ENCODE results near the gene TERB1.

Gene TERB1

DNA sequence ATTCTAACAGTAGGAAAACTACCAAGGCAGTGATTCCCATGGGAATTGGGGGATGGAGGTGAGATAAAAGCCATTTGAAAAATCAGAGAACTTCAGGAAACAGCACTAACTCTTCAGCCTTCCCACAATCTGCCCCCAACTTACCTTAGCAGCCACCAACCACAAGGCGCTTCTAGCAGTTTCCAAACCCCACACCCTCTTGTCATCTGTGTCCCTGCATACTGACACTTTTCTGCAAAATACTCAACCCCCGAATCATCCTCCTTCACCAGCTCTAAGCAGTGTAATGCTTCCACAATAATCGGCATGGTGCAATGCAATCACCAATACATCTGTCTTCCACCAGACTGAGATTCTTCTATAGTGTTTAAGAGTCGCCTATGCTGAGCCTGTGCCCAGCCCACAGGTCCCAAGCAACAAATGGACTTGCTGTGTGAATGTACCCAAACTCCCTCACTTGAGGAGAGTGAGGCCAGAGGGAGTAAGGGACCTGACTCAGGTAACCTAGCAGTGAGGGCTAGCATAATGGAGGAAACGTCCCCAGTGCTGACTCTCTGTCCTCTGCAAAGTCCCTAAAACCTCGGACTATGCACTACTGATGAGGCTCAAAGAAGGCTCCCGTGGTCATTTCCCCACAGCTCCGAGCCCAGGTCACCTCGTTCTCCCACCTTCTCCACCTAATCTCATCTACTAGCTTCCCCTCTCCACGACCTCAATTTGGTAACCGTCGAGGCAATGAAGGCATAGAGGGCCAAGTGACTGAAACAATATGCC lies 50.9 kb downstream of the TERB1 start:
- H3K9ac ChIP-seq (ENCODE audit: low read depth, low read length) = peak overlapping the region; percentile 87
- H3K9me3 ChIP-seq (ENCODE audit: control insufficient read depth, insufficient read depth, low read length) = no peaks in the 10 kb centered on the region
- H3K4me1 ChIP-seq (ENCODE audit: insufficient read depth, low read length) = no peaks in the 10 kb centered on the region; the same call in 1 of the 2 replicates
- H3K36me3 ChIP-seq (ENCODE audit: insufficient read depth, low read length) = peaks cover 14% of the 10 kb centered on the region

DNA sequence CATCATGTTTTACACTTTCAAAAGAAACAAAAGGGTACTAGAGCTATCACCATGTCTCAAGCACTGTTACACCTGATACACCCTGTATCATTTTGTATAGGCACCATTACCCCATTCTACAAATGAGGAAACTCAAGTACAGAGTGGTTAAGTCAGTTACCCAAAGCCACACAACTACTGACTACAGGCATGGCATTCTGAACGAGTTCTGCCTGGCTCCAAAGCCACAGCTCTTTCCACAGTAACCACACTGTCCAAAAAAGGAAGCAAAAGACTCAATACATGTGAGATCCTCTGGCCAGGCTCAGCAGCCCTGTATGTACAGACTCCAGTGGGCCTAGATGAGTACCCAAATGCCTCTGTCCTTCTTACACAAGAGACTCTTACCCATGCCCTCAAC lies 54.7 kb downstream of the TERB1 start:
- H3K9me3 ChIP-seq (ENCODE audit: control insufficient read depth, insufficient read depth, low read length) = no peaks in the 10 kb centered on the region
- H3K36me3 ChIP-seq (ENCODE audit: insufficient read depth, low read length) = peaks cover 26% of the 10 kb centered on the region
- peaks cover 8% of the 10 kb centered on the region; the same call in 1 of the 2 replicates for H3K4me1 ChIP-seq (ENCODE audit: insufficient read depth, low read length)
- H3K9ac ChIP-seq (ENCODE audit: low read depth, low read length) = no peak overlapping the region

DNA sequence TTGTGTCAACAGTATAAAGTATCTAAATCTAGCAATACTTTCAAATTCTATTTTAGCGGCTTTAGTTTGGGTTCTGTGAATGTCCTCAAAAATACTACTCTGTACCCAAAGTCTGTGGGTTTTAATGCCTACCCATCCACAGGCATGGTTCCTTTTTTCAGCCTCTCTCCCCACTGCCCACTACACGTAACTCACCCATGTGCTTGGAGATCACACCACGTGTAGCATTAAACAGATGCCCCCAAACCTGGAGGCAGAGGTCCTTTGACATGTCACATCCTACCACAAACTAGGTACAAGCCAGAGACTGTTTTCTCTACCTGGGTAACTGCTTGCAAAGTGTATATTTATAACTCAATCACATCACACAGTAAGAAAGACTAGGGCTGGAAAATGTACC lies 55.3 kb downstream of the TERB1 start:
- H3K9ac ChIP-seq (ENCODE audit: low read depth, low read length) = no peak overlapping the region

DNA sequence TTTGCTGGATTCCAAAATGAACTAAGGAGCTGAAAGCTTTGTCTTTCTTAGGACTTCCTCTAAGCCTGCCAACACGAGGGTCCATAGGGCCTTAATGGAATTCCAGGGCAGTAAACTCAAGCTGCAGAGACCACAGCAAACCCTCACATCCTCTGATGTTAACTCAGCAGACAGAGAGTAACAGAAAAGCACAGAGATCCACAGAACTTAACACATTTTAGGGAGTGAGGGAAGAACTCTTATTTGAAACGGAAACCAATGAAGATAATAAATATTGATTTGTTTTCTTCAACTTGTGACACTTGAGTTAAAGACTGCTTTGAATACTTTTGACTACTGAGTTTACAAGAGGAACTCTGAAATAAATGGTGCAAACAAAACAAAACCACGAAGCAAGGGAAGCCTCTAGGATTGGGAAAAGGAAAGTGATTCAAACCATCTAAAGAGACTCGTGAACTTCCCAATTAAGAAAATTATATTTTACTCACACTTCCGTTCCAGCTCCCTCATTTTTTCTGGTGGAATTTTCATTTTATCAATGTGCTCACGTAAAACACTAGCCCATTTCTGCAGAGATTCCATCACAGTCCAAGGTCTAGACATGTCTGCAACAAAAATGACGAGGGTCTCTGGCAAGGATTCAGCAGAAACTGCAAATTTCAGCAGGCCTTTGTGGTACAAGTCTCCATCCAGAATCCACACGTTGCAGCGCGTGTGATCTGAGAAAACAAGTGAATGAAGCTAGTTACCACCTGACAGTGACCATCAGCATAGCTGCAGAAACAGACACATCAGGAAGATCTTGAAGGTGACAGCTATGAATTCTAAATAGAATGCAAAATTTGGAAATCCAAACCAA lies 59.2 kb downstream of the TERB1 start:
- peaks cover 23% of the 10 kb centered on the region for H3K36me3 ChIP-seq (ENCODE audit: insufficient read depth, low read length)

More for the DNA sequence above, 55.3 kb downstream of the TERB1 start:
- peaks cover 15% of the 10 kb centered on the region; the same call in 1 of the 2 replicates for H3K4me1 ChIP-seq (ENCODE audit: insufficient read depth, low read length)
- peaks cover 26% of the 10 kb centered on the region for H3K36me3 ChIP-seq (ENCODE audit: insufficient read depth, low read length)
- no peaks in the 10 kb centered on the region for H3K9me3 ChIP-seq (ENCODE audit: control insufficient read depth, insufficient read depth, low read length)

DNA sequence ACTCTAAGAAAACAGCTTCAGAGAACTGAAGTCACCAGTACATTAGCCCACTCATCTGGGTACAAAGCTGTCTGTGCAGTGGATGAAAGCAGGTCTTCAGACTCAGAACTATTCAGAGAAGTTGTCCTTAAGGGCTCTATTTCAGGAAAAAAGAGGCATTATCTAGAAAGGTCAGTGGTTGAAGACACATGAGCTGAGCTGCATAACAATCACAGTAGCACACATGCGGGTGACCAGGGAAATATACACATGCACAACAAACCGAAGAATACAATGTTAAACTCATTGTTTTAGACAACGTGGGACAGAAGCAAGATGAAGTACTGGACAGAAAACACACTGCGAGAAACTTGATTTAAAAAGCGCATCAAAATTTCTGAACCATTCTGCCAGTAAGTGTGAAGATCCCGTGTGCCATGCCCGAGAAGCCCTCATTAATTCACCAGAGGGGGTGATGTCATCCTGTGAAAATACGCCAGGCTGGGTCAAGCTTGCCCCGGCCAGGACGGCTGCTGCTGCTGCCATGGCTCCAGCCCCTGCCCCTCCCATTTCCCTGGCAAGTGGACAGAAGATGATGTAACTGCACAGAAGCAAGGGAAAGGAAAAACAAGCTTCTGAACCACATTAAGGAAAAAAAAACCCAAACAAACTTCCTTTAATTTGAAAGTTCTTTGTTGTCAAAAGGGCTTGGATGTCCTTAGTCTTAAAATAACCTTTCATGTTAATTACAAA lies 60.0 kb downstream of the TERB1 start:
- Histone ChIP-seq H3K9ac (ENCODE audit: low read depth, low read length) (no peak overlapping the region), H3K4me1 (ENCODE audit: insufficient read depth, low read length) (peaks cover 28% of the 10 kb centered on the region), H3K36me3 (ENCODE audit: insufficient read depth, low read length) (peaks cover 27% of the 10 kb centered on the region), H3K9me3 (ENCODE audit: control insufficient read depth, insufficient read depth, low read length) (no peaks in the 10 kb centered on the region)

More for the DNA sequence above, 59.2 kb downstream of the TERB1 start:
- no peak overlapping the region for H3K9ac ChIP-seq (ENCODE audit: low read depth, low read length)
- H3K4me1 ChIP-seq (ENCODE audit: insufficient read depth, low read length) = peaks cover 28% of the 10 kb centered on the region
- no peaks in the 10 kb centered on the region for H3K9me3 ChIP-seq (ENCODE audit: control insufficient read depth, insufficient read depth, low read length)

DNA sequence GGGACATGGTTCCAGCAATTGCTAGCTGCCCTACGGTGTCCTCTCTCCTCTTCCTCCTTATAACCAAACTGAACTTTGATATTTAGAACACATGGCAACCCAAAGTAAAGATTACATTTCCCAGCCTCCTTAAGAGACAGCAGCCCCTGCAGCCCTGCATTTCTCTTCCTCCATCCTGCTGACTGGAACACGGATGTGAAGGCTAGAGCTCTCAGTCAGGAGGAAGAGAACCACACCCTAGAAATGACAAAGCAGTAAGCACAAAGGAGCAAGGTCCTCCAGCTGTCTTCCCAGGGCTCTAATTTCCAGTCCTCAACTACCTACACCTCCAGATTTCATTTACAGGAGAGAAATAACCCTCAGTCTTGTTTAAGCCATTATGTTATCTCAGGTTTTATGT lies 60.9 kb downstream of the TERB1 start:
- Histone ChIP-seq H3K4me1 (ENCODE audit: insufficient read depth, low read length) (peaks cover 28% of the 10 kb centered on the region), H3K36me3 (ENCODE audit: insufficient read depth, low read length) (peaks cover 35% of the 10 kb centered on the region)

DNA sequence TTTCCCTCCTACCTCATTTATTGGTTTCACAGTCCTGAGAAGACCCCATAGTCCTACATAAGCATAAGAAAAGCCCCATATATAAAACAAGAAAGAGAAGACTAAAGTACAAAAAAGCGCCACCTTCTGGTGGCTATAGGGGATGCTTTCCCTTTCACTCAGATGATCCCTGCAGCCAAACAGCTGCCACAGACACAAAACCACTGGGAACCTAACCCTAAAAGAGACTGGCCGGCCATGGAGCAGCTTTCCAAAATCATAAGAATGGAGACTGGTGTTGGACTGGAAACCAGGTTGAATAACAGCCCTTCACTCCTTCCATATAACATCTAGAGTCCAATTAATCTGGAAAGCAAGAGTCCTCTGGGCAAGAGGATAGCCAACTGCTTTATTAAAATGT lies 61.4 kb downstream of the TERB1 start:
- Histone ChIP-seq H3K4me1 (ENCODE audit: insufficient read depth, low read length) (peaks cover 28% of the 10 kb centered on the region), H3K9me3 (ENCODE audit: control insufficient read depth, insufficient read depth, low read length) (no peaks in the 10 kb centered on the region), H3K36me3 (ENCODE audit: insufficient read depth, low read length) (peaks cover 38% of the 10 kb centered on the region), H3K9ac (ENCODE audit: low read depth, low read length) (no peak overlapping the region)

More for the DNA sequence above, 60.9 kb downstream of the TERB1 start:
- no peaks in the 10 kb centered on the region for H3K9me3 ChIP-seq (ENCODE audit: control insufficient read depth, insufficient read depth, low read length)
- H3K9ac ChIP-seq (ENCODE audit: low read depth, low read length) = no peak overlapping the region

DNA sequence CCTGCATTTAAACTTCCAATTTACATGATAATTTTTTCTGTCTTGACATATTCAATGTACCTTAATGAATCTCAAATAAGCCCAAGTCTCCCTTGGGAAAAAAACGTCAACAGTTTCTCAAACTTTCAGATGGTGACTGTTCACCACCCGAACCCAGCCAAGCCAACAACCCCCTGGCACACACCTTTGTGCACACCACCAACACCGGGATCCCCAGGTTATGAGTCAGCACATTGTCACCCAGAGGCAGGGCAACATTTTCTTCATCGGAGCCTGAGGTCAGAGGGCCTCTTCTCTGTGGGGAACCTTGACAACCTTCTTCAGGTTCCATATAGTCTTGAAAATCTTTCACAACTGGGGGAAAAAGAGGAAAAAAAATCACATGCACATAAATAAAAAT lies 65.5 kb downstream of the TERB1 start:
- Histone ChIP-seq H3K4me1 (ENCODE audit: insufficient read depth, low read length) (peaks cover 12% of the 10 kb centered on the region), H3K9me3 (ENCODE audit: control insufficient read depth, insufficient read depth, low read length) (no peaks in the 10 kb centered on the region), H3K9ac (ENCODE audit: low read depth, low read length) (no peak overlapping the region), H3K36me3 (ENCODE audit: insufficient read depth, low read length) (peaks cover 42% of the 10 kb centered on the region)

DNA sequence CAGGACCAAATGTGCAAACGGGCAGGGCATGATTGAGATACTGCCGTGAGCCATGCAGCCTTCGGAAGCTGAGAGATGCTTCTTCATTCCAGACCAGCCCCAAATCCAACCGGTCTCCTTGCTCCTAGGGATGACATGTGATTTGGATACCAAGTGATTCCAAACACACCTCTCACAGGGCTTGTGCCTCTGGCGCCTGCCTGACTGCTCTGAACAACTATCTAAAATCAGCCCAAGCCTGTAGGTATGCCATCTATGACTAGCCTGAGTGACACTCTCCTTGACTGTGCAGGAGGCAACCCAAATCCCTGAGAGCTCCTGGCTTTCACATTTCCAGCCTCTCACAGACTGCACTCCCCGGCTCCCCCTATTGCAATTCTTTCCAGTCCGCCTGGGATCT lies 70.3 kb downstream of the TERB1 start:
- Histone ChIP-seq H3K4me1 (ENCODE audit: insufficient read depth, low read length) (peaks cover 5% of the 10 kb centered on the region; the same call in 1 of the 2 replicates), H3K36me3 (ENCODE audit: insufficient read depth, low read length) (peaks cover 43% of the 10 kb centered on the region), H3K9me3 (ENCODE audit: control insufficient read depth, insufficient read depth, low read length) (no peaks in the 10 kb centered on the region), H3K9ac (ENCODE audit: low read depth, low read length) (no peak overlapping the region)

DNA sequence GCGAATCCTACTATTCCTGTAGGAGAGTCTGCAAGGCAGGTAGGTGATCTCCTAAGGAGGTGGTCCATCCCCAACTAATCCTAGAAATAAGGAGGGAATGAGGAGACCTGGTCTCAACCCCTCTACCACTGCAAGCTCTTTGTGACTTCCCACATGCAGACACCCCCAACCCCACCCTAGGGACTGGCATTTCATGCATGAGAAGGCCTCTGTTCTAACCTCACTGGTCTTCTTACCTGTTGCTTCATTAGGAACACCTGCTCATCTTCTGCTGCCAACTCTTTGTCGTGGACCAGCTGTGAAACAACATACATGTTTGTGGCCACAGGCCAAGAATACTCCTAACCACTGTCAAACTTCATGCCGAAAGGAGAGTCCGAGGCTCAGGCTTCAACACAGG lies 72.6 kb downstream of the TERB1 start:
- Histone ChIP-seq H3K9me3 (ENCODE audit: control insufficient read depth, insufficient read depth, low read length) (no peaks in the 10 kb centered on the region), H3K9ac (ENCODE audit: low read depth, low read length) (no peak overlapping the region), H3K36me3 (ENCODE audit: insufficient read depth, low read length) (peaks cover 41% of the 10 kb centered on the region), H3K4me1 (ENCODE audit: insufficient read depth, low read length) (peaks cover 5% of the 10 kb centered on the region; the same call in 1 of the 2 replicates)

DNA sequence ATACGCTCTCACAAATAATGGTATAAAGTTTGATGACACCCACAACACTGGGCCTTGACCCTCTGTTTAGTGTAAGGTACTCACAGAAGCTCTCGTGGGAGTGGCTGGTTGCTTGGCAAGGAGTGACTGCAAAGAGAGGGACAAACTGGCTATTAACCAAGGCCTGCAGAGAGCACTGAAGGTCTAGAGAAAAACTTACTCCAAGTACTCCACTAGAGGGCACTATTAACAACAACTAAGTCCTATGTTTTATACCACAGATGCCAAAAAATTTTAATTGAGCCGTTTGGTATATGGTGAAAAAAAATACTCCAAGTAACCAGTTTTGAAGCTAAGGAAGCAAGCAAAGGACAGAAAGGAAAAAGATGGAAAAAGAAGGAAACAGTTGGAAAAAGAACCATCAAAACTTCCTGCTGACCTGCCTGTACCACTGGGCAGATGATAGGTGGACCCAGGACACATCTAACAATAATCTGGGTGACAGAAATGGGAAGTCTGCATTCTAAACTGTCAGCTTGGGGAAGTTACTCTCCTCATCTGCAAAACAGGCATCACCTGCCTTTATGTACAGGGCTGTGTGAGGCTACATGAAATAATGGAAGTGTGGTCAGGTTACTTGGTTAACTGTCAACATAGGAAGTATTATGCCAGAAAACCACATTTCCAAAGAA lies 73.1 kb downstream of the TERB1 start:
- H3K9ac ChIP-seq (ENCODE audit: low read depth, low read length) = no peak overlapping the region
- H3K9me3 ChIP-seq (ENCODE audit: control insufficient read depth, insufficient read depth, low read length) = no peaks in the 10 kb centered on the region
- H3K4me1 ChIP-seq (ENCODE audit: insufficient read depth, low read length) = peaks cover 5% of the 10 kb centered on the region; the same call in 1 of the 2 replicates
- peaks cover 45% of the 10 kb centered on the region for H3K36me3 ChIP-seq (ENCODE audit: insufficient read depth, low read length)

DNA sequence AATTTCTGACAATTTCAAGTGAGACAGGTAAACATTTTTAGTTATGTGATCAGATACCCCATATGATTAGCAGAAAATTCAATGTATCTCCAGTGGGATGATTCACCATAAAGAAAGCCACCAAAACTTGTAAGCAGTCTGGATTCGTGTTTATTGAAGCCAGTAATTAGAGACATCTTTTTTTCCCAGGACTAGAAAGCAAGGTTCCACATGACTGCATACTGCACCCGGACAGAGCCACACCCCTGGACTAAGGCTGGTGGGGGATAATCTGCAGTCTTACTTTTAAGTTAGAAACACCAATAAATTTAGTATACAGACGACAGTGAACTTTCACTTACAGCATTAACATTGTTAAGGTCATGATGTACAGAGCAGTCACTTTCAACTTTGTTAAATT lies 80.6 kb downstream of the TERB1 start:
- Histone ChIP-seq H3K9me3 (ENCODE audit: control insufficient read depth, insufficient read depth, low read length) (no peaks in the 10 kb centered on the region), H3K4me1 (ENCODE audit: insufficient read depth, low read length) (no peaks in the 10 kb centered on the region), H3K36me3 (ENCODE audit: insufficient read depth, low read length) (peaks cover 35% of the 10 kb centered on the region), H3K9ac (ENCODE audit: low read depth, low read length) (no peak overlapping the region)

DNA sequence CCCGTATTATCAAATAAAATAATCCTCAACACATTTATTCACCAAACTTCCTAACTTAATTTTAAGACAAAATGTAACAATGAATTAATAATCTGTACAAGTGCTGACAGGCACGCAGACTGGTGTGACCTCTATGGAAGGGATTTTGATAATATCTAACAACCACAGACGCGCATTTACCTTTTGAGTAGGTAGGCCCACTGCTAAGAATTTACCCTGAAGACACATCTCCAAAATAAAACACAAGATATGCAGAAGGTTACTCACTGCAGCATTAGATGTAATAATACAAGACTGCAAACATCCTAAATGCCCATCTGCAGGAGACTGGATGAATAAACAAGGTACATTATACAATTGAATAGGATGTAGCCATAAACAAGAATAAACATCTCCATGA lies 82.1 kb downstream of the TERB1 start:
- no peaks in the 10 kb centered on the region for H3K9me3 ChIP-seq (ENCODE audit: control insufficient read depth, insufficient read depth, low read length)
- peaks cover 27% of the 10 kb centered on the region for H3K36me3 ChIP-seq (ENCODE audit: insufficient read depth, low read length)
- no peaks in the 10 kb centered on the region for H3K4me1 ChIP-seq (ENCODE audit: insufficient read depth, low read length)
- H3K9ac ChIP-seq (ENCODE audit: low read depth, low read length) = no peak overlapping the region

DNA sequence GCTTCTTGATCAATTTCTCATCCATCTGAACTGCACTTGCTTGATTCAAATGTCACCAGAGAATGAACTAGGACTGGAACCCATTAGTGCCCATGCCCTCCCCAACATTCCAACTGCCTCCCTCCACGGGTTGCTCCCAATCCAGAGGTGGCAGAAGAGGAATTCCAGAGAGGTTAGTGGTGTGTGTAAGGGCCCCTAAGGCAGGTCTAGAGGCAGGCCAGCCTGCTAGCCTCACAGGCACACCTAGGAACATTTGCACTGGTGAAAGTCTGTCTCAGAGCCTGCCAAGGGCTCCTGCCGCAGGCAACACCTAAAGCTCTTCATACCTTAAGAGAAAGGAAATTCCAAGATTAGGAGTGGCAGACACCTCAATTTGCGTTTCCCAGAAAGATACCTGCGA lies 83.6 kb downstream of the TERB1 start:
- H3K4me1 ChIP-seq (ENCODE audit: insufficient read depth, low read length) = no peaks in the 10 kb centered on the region
- no peak overlapping the region for H3K9ac ChIP-seq (ENCODE audit: low read depth, low read length)
- H3K9me3 ChIP-seq (ENCODE audit: control insufficient read depth, insufficient read depth, low read length) = no peaks in the 10 kb centered on the region
- H3K36me3 ChIP-seq (ENCODE audit: insufficient read depth, low read length) = peaks cover 13% of the 10 kb centered on the region; the same call in 1 of the 2 replicates

Measured in ES-I3 (cell line).